ENCODE data around the gene FBXL2.
"Not testable (repeated sequence)": the region's sequence is repeated elsewhere in the genome, so short reads cannot be mapped to it uniquely, and the experiment has no call there.

- TF ChIP-seq POLR2A (IDR thresholded peaks at IDR 0.05; ENCODE audit: low read length); GATA1 (IDR thresholded peaks at IDR 0.05; ENCODE audit: low read depth, low read length): not testable (repeated sequence)
Observed at GRCh38 chr3:33429306-33429705, 152.1 kb downstream of the FBXL2 start.

Data from erythroblast (primary cell).